Heart left ventricle (tissue), 13 donors: Measurements from ENCODE around the gene CFAP100.

Experiments used
- CTCF ChIP-seq, 12 donors: fragments of 200-600 bp; sonication (generic) in 4 of 12; IDR thresholded peaks; one replicate each; pipeline versions ENCODE4 v1.5.0 to v1.8.0; 2018 to 2022; ENCODE audit warnings: antibody characterized with exemption in 12 of 12, mild to moderate bottlenecking in 5 of 12
- POLR2A ChIP-seq, 2 donors: fragments of 450-650 bp; IDR thresholded peaks; one replicate each; pipeline ENCODE4 v1.6.1; 2017; ENCODE audit warnings: antibody characterized with exemption in 2 of 2, mild to moderate bottlenecking in 2 of 2, moderate library complexity in 2 of 2
- donor health status: ischemic (EF 13 %, LVEDD 7.1; RV severe dilation, severe dysfunction).
- donor health status: DM: no; HTN: yes; CAD: no.
- donor health status: DM: no; HTN: no; CAD: no.
- donor health status: ischemic (EF 25% LVEDD 6.9; RV normal size, moderate dysfunction).
- donor health status: ischemic (EF 25% LVEDD 5.7; RV mildly dilated, moderate dysfunction).
- donor health status: ischemic (EF 35%, LVEDD 5.7; RV mildly dilated, moderate dysfunction).
- donor health status: nonischemic (EF 11% LVEDD 7.7; RV severe dilation, severe dysfunction).
- donor health status: DM: yes; HTN: yes; CAD: no.
- donor health status: PGD.
- donor health status: ischemic (EF 29% LVEDD 5.4; RV normal size, mild dysfunction).
- donor health status: nonischemic (EF 23%, LVEDD 6.1; RV moderate dilation, normal function).

GRCh38 chr3:126391631-126392030 is 3.1 kb upstream of the CFAP100 start:
- TF ChIP-seq CTCF (IDR thresholded peaks at IDR 0.05) (no peak), POLR2A (IDR thresholded peaks at IDR 0.05) (no peak)
